H9 (cell line): ENCODE data around the gene SPA17. TPM values are rescaled to one million over a fixed set of nuclear protein-coding genes. Genes with fewer than 3 reads are reported as not detected.

Experiments
- DNase-seq: peaks from one replicate; pipeline ENCODE4 v3.0.0-alpha.2; 2017
- H2AFZ ChIP-seq: one replicate; pipeline ENCODE4 v1.6.1; 2013; ENCODE audit warnings: mild to moderate bottlenecking, low read length, control low read depth, moderate library complexity
- H2AK5ac ChIP-seq: 2 replicates; pipeline ENCODE4 v1.6.1; 2013; ENCODE audit warnings: low read length, control low read depth, mixed read lengths; ENCODE audit not compliant: insufficient read length
- H2BK120ac ChIP-seq: one replicate; pipeline ENCODE4 v1.6.1; 2013; ENCODE audit warnings: low read depth, mild to moderate bottlenecking, low read length, control low read depth, inconsistent platforms; ENCODE audit not compliant: poor library complexity, severe bottlenecking
- H2BK12ac ChIP-seq: 2 replicates; pipeline ENCODE4 v1.6.1; 2013; ENCODE audit warnings: low read length, control low read depth, mixed read lengths, low read depth; ENCODE audit not compliant: insufficient read length
- H2BK15ac ChIP-seq: 2 replicates; pipeline ENCODE4 v1.6.1; 2013; ENCODE audit warnings: low read depth, low read length, control low read depth
- H2BK20ac ChIP-seq: one replicate; pipeline ENCODE4 v1.6.1; 2013; ENCODE audit warnings: low read depth, mild to moderate bottlenecking, low read length, control low read depth, inconsistent platforms; ENCODE audit not compliant: poor library complexity, severe bottlenecking
- H2BK5ac ChIP-seq: 2 replicates; pipeline ENCODE4 v1.6.1; 2013; ENCODE audit warnings: low read length, control low read depth, mixed read lengths; ENCODE audit not compliant: insufficient read length
- H3K14ac ChIP-seq: 2 replicates; pipeline ENCODE4 v1.6.1; 2013; ENCODE audit warnings: low read length, control low read depth; ENCODE audit not compliant: insufficient read depth
- H3K18ac ChIP-seq: 2 replicates; pipeline ENCODE4 v1.6.1; 2013; ENCODE audit warnings: low read depth, mild to moderate bottlenecking, mixed read lengths, low read length, control low read depth; ENCODE audit not compliant: insufficient read length
- H3K23ac ChIP-seq: 2 replicates; pipeline ENCODE4 v1.6.1; 2013; ENCODE audit warnings: low read length, control low read depth, mixed read lengths, low read depth; ENCODE audit not compliant: insufficient read length
- H3K23me2 ChIP-seq: 2 replicates; pipeline ENCODE4 v1.6.1; 2013; ENCODE audit warnings: low read depth, mild to moderate bottlenecking, mixed read lengths, low read length, control low read depth; ENCODE audit not compliant: insufficient read length, poor library complexity, severe bottlenecking
- H3K27ac ChIP-seq: 2 replicates; pipeline ENCODE4 v1.5.1; 2013; ENCODE audit warnings: low read length, control low read depth, mixed read lengths, low read depth; ENCODE audit not compliant: insufficient read length
- H3K27me3 ChIP-seq: 2 replicates; pipeline ENCODE4 v1.6.1; 2013; ENCODE audit warnings: low read length, control low read depth, inconsistent platforms; ENCODE audit not compliant: insufficient read depth
- H3K4ac ChIP-seq: 2 replicates; pipeline ENCODE4 v1.6.1; 2013; ENCODE audit warnings: low read depth, mild to moderate bottlenecking, control low read depth, inconsistent platforms, low read length, moderate library complexity
- H3K4me1 ChIP-seq: 2 replicates; pipeline ENCODE4 v1.6.1; 2013; ENCODE audit warnings: low read length, control low read depth, inconsistent platforms; ENCODE audit not compliant: insufficient read depth
- H3K4me2 ChIP-seq: 2 replicates; pipeline ENCODE4 v1.6.1; 2013; ENCODE audit warnings: low read length, control low read depth, mixed read lengths; ENCODE audit not compliant: insufficient read length, insufficient read depth
- H3K56ac ChIP-seq: 2 replicates; pipeline ENCODE4 v1.6.1; 2013; ENCODE audit warnings: low read depth, mild to moderate bottlenecking, mixed read lengths, low read length, control low read depth; ENCODE audit not compliant: insufficient read length
- H3K79me1 ChIP-seq: 2 replicates; pipeline ENCODE4 v1.6.1; 2013; ENCODE audit warnings: low read depth, mild to moderate bottlenecking, moderate library complexity, low read length, control low read depth, inconsistent platforms; ENCODE audit not compliant: insufficient read depth, poor library complexity, severe bottlenecking
- H3K79me2 ChIP-seq: 2 replicates; pipeline ENCODE4 v1.6.1; 2013; ENCODE audit warnings: low read length, control low read depth, inconsistent platforms; ENCODE audit not compliant: insufficient read depth
- H3K9ac ChIP-seq: 2 replicates; pipeline ENCODE4 v1.6.1; 2013; ENCODE audit warnings: low read length, control low read depth, mixed read lengths; ENCODE audit not compliant: insufficient read length; ENCODE audit errors: extremely low read depth
- H3K9me3 ChIP-seq: one replicate; pipeline ENCODE4 v1.6.1; 2013; ENCODE audit warnings: low read depth, low read length, inconsistent platforms; ENCODE audit not compliant: control insufficient read depth
- H3T11ph ChIP-seq: one replicate; pipeline ENCODE4 v1.6.1; 2013; ENCODE audit warnings: mild to moderate bottlenecking, low read length, control low read depth, inconsistent platforms
- H4K20me1 ChIP-seq: one replicate; pipeline ENCODE4 v1.6.1; 2013; ENCODE audit not compliant: control insufficient read depth, insufficient read length, insufficient read depth
- H4K5ac ChIP-seq: 2 replicates; pipeline ENCODE4 v1.6.1; 2013; ENCODE audit warnings: low read depth, mild to moderate bottlenecking, mixed read lengths, low read length, control low read depth; ENCODE audit not compliant: insufficient read length
- H4K8ac ChIP-seq: replicated peaks from 2 replicates; pipeline ENCODE4 v1.6.1; 2013; ENCODE audit warnings: low read length, control low read depth, mixed read lengths, low read depth; ENCODE audit not compliant: insufficient read length
- H4K91ac ChIP-seq: 2 replicates; pipeline ENCODE4 v1.6.1; 2013; ENCODE audit warnings: low read depth, mild to moderate bottlenecking, moderate library complexity, mixed read lengths, low read length, control low read depth; ENCODE audit not compliant: insufficient read length
- H3K27ac Mint-ChIP-seq, 3 experiments: 2 replicates in 2 of 3; 3 replicates in 1 of 3; pipeline ENCODE4 v1.8.0; 2020 to 2021; ENCODE audit warnings: mixed read lengths in 3 of 3, mild to moderate bottlenecking in 1 of 3, moderate library complexity in 1 of 3
- H3K27me3 Mint-ChIP-seq: 2 replicates; pipeline ENCODE4 v1.8.0; 2021; ENCODE audit warnings: low read depth, mild to moderate bottlenecking, moderate library complexity, mixed read lengths
- H3K36me3 Mint-ChIP-seq, 3 experiments: 2 replicates in 2 of 3; 3 replicates in 1 of 3; pipeline ENCODE4 v1.8.0; 2020 to 2021; ENCODE audit warnings: low read depth in 3 of 3, mixed read lengths in 3 of 3; ENCODE audit not compliant: insufficient read depth in 1 of 3
- H3K4me1 Mint-ChIP-seq, 2 experiments: 2 replicates each; pipeline ENCODE4 v1.8.0; 2020; ENCODE audit warnings: mixed read lengths in 2 of 2
- H3K4me3 Mint-ChIP-seq, 2 experiments: 2 replicates in 1 of 2; 3 replicates in 1 of 2; pipeline ENCODE4 v1.8.0; 2020 to 2021; ENCODE audit warnings: mild to moderate bottlenecking in 2 of 2, mixed read lengths in 2 of 2, moderate library complexity in 1 of 2
- H3K9me3 Mint-ChIP-seq, 2 experiments: 2 replicates in 1 of 2; 3 replicates in 1 of 2; pipeline ENCODE4 v1.8.0; 2020; ENCODE audit warnings: mild to moderate bottlenecking in 2 of 2, mixed read lengths in 2 of 2, moderate library complexity in 1 of 2
- WGBS: extraction: QIAGEN DNeasy Blood & Tissue Kit; methylation state at CpG from one replicate; pipeline ENCODE4 v1.1.7; 2013; ENCODE audit warnings: missing lambda C conversion rate, low lambda C conversion rate, mixed read lengths; ENCODE audit not compliant: insufficient read length; ENCODE audit errors: extremely low coverage; 5-methylcytosine and 5-hydroxymethylcytosine counted together
- total RNA-seq: library from RNA; stranded (reverse); gene quantifications from 2 replicates; pipeline ENCODE4 v1.2.1, GENCODE V29; 2021
- TF ChIP-seq, protein P1 (sequence below): fragments of 200-600 bp; sonication (generic); conservative IDR thresholded peaks from 3 replicates; pipeline ENCODE4 v1.8.0; 2021; ENCODE audit warnings: antibody characterized with exemption, mild to moderate bottlenecking

SPA17 gene
- total RNA-seq, 1 experiment from 2014 or later, result 6.9 TPM

DNA sequence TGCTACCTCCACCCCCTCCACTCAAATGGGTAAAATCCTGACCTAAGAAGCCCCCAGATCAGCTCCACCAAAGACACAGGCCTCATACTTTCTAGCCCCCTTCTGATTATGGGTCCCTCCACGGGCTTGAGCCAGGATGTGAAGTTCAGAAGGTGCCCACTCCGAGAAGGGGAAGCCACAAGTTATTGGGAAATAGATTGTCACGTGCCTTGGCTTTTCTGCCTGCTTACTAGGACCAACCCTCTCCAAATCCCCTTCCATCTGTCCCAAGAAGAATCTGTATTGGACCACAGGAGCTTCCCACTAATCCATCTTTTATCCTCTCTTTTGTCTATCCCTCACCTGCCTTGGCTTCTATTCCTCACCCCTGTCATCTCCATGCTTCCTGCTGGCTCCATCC, 63.0 kb downstream of the SPA17 start:
- Histone ChIP-seq H3K4me1 (no peaks in the 10 kb centered on the region), H3K9me3 (no peaks in the 10 kb centered on the region), H4K20me1 (no peaks in the 10 kb centered on the region), H3K27me3 (peaks cover 45% of the 10 kb centered on the region), H4K8ac (no peak overlapping the region), H3K9ac (no peak overlapping the region), H2BK15ac (no peak overlapping the region), H3T11ph (no peak overlapping the region), H3K27ac (no peak overlapping the region), H3K18ac (no peak overlapping the region), H3K23ac (no peak overlapping the region), H3K56ac (no peak overlapping the region), H3K4me2 (no peak overlapping the region), H4K91ac (no peak overlapping the region), H2BK20ac (no peak overlapping the region), H3K23me2 (peaks cover 11% of the 10 kb centered on the region), H3K79me1 (no peaks in the 10 kb centered on the region), H3K79me2 (no peaks in the 10 kb centered on the region), H2AK5ac (no peak overlapping the region), H2BK5ac (no peak overlapping the region), H2BK120ac (no peak overlapping the region), H4K5ac (no peak overlapping the region), H2BK12ac (no peak overlapping the region), H2AFZ (no peak overlapping the region), H3K14ac (no peak overlapping the region), H3K4ac (no peak overlapping the region)
- Mint-ChIP-seq H3K4me3 (no peak overlapping the region), H3K4me1 (peaks cover 20 to 22% of the 10 kb centered on the region in 2 experiments), H3K36me3 (no peaks in the 10 kb centered on the region; a peak in 1 of 7 replicates), H3K9me3 (no peaks in the 10 kb centered on the region), H3K27me3 (peaks cover 70% of the 10 kb centered on the region), H3K27ac (no peak overlapping the region)
- no peak for DNase-seq
- TF ChIP-seq, protein P1, sequence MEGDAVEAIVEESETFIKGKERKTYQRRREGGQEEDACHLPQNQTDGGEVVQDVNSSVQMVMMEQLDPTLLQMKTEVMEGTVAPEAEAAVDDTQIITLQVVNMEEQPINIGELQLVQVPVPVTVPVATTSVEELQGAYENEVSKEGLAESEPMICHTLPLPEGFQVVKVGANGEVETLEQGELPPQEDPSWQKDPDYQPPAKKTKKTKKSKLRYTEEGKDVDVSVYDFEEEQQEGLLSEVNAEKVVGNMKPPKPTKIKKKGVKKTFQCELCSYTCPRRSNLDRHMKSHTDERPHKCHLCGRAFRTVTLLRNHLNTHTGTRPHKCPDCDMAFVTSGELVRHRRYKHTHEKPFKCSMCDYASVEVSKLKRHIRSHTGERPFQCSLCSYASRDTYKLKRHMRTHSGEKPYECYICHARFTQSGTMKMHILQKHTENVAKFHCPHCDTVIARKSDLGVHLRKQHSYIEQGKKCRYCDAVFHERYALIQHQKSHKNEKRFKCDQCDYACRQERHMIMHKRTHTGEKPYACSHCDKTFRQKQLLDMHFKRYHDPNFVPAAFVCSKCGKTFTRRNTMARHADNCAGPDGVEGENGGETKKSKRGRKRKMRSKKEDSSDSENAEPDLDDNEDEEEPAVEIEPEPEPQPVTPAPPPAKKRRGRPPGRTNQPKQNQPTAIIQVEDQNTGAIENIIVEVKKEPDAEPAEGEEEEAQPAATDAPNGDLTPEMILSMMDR, result no peak
- no CpG with 5 or more reads among the region's 3 CpGs for WGBS
